LoVo (cell line): ENCODE data around the gene SRRM3.
"Not testable (repeated sequence)": the region's sequence is repeated elsewhere in the genome, so short reads cannot be mapped to it uniquely, and the experiment has no call there.

Experiments used
- DNase-seq: peaks from one replicate; pipeline ENCODE4 v3.0.0-alpha.2; 2016; ENCODE audit warnings: low spot score

Gene SRRM3

GRCh38 chr7:76265299-76265698 is 63.6 kb downstream of the SRRM3 start:
- no peak for DNase-seq

DNA sequence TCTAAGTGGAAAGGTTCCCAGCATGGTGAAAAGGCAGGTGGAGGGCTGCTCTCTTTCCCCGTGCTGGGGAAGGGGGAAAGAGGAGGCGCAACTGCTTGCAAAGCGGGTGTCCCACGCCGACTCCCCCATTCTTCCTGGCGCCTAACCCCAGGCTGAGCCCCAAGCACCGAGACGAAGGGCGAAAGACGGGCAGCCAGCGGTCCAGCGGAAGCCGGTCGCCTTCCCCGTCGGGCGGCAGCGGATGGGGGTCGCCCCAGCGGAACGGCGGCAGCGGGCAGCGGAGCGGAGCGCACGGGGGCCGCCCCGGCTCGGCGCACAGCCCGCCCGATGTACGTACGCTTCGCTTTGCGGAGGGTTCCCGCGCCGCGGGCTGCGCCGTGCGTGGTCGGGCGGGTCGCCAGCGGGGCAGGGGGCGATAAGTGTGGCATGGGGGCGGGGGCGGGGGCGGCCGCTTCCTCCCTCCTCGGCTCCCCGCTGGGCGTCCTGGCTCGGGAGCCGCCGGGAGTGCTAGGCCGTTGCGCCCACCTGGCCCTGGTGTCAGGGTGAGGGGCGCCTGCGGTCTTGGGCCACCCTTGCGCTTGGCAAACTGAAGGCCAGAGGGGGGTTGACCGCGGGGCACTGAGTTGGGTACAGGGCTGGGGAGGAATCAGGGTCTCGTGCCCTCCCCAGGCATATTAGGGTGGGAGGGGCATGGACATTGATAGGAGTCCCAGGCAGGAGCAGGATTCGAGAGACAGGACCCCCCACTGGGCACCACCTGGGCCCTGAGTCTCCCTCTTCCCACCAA is 65.6 kb downstream of the SRRM3 start:
- no peak for DNase-seq

DNA sequence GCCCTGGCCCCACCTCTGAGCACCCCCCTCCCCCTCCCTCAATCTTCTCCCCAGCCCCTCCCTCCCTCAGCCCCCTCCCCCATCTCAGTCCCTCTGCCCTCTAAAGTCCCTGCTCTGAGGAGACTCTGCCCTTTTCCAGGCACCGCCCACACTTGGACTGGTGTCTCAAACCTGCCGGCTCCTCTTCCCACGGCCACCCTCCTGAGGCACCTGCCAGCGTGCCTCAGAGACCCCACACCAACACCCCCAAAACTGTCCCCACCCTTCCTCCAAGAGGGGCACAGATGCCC is 66.1 kb downstream of the SRRM3 start:
- no peak for DNase-seq

- DNase-seq, result no peak
Measured at GRCh38 chr7:76268376-76268775, 66.7 kb downstream of the SRRM3 start.

DNA sequence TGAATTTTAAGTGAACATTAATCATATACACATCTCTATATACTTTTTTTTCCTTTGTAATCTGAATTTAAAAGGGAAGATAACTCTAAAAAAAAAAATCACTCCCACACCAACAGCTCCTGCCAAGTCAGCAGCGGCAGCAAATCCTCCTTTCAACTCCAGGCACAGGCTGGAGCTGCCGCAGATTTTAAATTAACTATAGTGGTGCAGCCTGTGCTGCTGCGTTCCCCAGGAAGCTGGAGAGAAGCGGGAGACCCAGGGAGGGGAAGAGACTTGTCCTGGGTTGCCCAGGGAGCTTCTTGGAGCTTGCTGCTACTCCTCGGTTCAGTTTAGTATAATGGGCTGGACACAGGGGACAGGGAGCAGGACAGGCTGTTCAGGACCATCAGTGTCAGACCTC is 68.2 kb downstream of the SRRM3 start:
- DNase-seq, result no peak

- not testable (repeated sequence) for DNase-seq
Measured at GRCh38 chr7:76271384-76271783, 69.7 kb downstream of the SRRM3 start.

- DNase-seq, result no peak
Measured at GRCh38 chr7:76272142-76272541, 70.4 kb downstream of the SRRM3 start.

DNA sequence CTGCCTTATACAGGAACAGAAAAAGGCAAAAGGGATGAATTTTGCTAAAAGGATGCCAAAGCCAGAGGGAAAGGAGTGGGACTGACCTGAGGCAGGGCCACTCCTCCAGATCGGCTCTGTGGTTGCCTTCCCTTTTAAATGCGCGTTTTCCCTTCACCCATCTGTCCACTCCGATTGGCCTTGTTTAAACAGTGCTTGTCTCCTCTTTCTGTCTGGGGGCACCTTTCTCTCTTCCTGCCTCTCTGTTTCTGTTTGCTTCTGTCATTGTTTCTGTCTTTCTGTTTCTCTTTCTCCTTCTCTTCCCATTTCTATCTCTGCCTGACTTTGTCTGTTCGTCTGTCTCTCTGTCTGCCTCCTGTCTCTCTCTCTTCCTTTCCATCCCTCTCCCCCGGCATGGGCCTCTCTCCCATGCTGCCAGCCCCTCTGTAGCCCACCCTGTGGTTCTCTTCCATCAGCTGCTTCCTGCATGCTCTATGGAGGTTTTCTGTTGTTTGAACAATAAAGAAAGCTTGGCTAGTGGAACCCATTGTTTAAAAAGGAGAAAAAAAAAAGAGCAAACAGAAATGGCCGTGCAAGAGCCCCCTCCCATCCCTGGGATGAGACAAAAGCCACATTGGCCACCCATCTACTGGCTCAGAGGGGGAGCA is 71.3 kb downstream of the SRRM3 start:
- no peak for DNase-seq

DNA sequence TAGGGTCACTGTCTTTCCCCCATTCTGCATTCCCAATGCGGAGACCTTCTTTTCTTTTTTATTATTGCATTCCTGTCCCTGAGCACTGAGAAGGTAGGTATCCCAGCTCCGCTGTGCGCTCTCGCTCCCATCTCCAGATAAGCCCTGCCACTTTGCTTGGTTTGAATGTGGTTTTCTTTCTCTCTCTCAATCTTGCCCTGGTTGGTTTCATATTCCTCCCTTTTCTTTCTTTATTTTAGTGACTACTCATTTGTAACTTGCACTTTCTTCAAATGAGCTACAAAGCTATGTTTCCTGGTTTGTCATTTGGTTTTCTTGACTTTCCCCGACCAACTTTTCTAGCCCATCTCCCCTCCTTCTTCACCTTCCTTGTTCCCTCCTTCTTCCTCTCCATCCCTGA is 71.8 kb downstream of the SRRM3 start:
- DNase-seq, result no peak

DNA sequence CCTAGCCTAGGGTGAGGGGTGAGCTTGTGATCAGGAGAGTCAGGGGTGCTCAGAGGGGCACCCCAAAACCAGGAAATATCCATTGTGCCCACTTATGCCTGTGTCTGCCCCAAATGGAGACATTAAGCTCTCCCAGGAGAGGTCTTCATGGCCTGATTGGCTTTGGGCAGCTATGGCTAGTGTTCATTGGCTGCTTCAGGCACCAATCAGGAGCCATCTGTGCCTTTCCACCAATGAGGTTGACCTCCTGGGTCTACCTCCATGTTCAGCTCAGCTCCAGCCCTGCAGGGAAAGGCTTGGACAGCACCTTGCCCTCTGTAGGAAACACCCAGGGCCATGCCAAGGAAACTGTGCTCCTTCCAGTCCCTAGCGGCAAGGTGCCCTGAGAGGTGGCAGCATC is 76.8 kb downstream of the SRRM3 start:
- DNase-seq, result no peak

DNA sequence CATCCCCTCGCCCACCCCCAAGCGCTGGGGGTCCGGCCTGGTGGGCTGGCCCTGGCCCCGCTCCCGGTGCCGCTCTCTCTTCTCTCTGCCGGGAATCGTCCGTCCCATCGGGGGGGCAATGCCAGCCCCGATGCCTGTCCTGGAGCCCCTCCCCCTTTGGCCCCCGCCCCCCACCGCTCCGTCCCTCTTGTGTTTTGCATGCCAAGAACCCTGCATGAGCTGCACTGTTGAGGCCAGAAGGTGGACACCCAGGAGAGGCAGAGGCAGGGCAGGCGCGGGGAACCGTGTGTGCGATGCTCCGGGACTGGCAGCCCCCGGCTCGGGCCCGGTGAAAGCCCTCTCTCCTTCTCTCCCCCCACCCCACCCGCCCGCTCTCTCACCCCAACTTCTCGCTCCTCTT is 78.7 kb downstream of the SRRM3 start:
- DNase-seq, result no peak

DNA sequence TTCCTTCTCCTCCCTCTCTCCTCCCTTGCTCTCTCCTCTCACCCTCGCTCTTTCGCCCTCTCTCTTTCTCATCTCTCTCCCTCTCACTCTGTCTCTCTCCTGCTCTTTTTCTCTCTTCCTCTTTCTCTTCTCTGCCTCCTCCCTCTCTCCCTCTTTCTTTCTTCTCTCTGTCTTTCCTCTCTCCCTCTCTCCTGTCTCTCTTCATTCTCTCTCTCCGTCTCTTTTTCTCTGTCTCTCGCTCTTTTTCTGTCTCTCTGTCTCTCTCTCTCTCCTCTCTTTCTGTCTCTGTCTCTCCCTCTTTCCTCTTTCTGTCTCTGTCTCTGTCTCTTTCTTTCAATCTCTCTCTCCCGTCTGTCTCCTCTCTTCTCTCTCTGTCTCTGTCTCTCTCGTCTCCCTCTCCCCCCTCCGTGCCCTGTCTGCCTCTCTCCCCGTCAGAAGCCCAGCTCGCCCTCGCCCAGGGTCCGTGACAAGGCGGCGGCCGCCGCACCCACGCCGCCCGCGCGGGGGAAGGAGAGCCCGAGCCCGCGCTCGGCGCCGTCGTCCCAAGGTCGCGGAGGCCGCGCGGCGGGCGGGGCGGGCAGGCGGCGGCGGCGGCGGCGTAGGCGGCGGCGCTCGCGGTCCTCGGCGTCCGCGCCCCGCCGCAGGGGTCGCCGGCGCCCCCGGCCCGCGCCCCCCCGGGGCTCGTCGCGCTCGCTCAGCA is 79.5 kb downstream of the SRRM3 start:
- peak; percentile 43 for DNase-seq

DNA sequence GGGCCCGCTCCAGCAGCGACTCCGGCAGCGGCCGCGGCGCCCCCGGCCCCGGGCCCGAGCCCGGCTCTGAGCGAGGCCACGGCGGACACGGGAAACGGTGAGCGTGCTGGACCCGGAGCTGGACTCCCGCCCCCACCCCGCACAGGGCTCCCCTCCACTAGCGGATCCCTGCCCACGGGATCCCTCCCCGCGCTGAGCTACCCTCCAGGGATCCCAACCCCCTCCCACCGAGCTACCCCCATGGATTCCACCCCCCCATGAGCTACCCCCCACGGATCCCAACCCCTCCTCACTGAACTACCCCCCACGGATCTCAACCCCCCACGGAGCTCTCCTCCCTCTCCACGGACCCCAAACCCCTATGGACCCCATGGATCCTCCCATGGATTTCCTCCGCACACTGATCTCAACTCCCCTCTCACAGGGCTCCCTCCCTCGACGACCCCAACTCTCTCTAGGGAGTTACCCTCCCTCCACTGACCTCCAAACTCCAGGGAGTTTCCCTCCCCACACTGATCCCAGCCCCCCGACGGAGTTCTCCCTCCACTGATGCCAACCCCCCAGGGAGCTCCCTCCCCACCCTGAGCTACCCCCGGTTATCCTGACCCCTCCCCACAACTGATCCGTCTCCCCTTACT is 80.1 kb downstream of the SRRM3 start:
- no peak for DNase-seq

DNA sequence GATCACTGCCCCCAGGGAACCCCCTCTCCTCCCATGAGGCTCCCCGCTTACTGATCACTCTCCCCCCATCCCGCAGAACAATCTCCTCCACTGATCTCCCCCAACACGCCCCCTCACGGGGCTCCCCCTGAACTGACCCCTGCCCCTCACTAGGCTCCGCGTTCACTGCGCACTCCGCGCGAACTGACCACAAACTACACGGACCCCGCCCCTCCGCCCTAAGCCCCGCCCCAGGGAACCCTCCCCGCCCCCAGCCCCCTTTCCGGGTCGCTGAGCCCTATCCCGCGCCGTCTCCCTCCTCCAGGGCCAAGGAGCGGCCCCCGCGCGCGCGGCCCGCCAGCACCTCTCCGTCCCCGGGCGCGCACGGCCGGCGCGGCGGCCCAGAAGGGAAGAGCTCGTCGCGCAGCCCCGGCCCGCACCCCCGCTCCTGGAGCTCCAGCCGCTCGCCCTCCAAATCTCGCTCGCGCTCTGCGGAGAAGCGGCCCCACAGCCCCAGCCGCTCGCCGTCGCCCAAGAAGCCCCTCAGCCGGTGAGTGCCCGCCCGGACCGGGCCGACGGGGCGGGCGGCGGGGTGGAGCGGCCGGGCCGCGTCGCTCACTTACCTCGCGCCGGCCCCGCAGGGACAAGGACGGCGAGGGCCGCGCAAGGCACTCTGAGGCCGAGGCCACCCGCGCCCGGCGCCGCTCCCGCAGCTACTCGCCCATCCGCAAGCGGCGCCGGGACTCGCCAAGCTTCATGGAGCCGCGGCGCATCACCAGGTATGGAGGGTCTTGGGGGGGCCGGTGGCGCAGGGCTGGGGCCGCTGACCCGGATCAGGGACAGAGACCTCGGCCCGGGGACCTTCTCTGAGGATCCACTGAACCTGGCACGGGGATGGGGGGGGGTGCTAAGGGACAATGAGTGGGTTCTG is 80.9 kb downstream of the SRRM3 start:
- no peak for DNase-seq

- no peak for DNase-seq
Measured at GRCh38 chr7:76283254-76284159, 81.8 kb downstream of the SRRM3 start.

DNA sequence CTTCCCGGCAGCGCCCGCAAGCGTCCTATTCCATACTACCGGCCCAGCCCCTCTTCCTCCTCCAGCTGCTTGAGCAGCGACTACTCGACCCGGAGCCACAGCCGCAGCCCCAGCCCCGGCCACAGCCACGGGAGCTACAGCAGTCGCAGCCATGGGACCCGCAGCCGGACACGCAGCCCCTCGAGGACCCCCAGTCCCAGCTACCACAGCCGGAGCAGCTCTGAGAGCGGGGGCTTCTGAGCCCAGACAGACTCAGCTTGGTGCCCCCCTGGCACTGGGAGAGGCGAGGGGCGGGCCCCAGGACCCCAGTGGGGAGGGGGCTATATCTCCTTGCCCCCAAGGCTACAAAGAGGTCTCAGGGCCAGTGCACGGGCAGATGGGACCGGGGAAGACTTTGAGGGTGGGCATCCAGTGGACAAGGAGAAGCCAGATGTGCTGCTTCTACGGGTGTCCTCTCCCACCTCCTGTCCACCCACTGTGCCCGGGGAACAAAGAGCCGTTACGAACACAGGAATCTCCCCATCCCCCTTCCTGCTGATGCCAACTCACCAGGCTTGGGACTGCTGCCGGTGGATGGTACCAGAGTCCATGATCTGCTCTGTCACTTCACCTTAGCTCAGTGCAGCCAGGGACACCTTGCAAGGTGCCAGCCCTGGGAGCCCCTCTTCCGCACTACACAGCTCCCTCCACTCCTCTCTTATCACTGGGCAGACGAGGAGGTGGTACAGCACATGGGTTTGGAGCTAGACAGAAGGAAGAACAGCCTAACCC is 84.1 kb downstream of the SRRM3 start:
- DNase-seq, result no peak

DNA sequence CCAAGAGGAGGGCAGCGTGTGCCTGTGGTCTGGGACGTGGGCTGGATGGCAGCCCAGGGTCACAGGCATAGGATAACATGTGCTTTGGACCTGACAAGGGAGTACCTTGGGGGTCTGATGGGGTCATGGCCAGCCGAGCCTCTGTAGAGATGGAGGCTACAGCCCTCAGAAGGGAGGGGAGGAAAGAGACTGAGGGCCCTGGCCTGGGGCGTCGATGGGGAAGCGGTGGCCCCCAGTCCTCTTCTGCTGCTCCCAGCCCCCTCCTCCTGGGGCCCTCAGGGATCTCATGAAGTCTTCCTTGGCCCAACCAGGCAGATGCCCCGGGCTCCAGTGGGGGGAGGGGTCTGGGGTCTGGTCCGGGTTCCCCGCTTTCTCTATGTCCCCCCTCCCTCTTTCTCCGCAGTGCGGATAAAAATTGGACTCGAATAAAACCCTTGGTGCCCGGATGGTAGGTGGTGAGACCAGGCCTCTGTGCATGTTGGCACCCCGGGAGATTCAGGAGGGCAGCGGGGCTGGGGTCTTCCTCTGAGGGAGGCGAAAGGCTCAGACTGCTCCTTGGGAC is 85.2 kb downstream of the SRRM3 start:
- no peak for DNase-seq

- not testable (repeated sequence) for DNase-seq
Measured at GRCh38 chr7:76290847-76291350, 89.2 kb downstream of the SRRM3 start.
